AG09309 (cell line): Measurements from ENCODE around the gene PEX5L.

Source experiments
- DNase-seq: peaks from one replicate; pipeline ENCODE4 v3.0.0-alpha.2; 2010; ENCODE audit warnings: low read depth
- H3K4me3 ChIP-seq: 2 replicates; pipeline ENCODE4 v1.5.1; 2011; ENCODE audit warnings: mild to moderate bottlenecking, low read depth, low read length, moderate library complexity; ENCODE audit not compliant: control insufficient read depth
- CTCF ChIP-seq: IDR thresholded peaks from 2 replicates; pipeline ENCODE4 v1.5.1; 2011; ENCODE audit warnings: mild to moderate bottlenecking, low read depth, low read length, inconsistent platforms; ENCODE audit not compliant: insufficient read depth, control insufficient read depth; ENCODE audit errors: missing control alignments

PEX5L gene

GRCh38 chr3:179970746-179971145 is 66.0 kb downstream of the PEX5L start:
- no peak for DNase-seq
- TF ChIP-seq CTCF = no peak
- no peak overlapping the region for H3K4me3 ChIP-seq

- peak; percentile 8 for DNase-seq
- H3K4me3 ChIP-seq = no peak overlapping the region
- TF ChIP-seq CTCF = no peak
Observed at GRCh38 chr3:179969525-179969924, 67.2 kb downstream of the PEX5L start.

GRCh38 chr3:179967622-179968021 is 69.1 kb downstream of the PEX5L start:
- H3K4me3 ChIP-seq = no peak overlapping the region
- peak; percentile 14 for DNase-seq
- TF ChIP-seq CTCF = no peak

- no peak for DNase-seq
- H3K4me3 ChIP-seq = no peak overlapping the region
- TF ChIP-seq CTCF = no peak
Observed at GRCh38 chr3:179964890-179965289, 71.8 kb downstream of the PEX5L start.

GRCh38 chr3:179962629-179963387 is 73.9 kb downstream of the PEX5L start:
- H3K4me3 ChIP-seq = no peak overlapping the region
- DNase-seq = no peak
- TF ChIP-seq CTCF = no peak

GRCh38 chr3:179961703-179962078 is 75.0 kb downstream of the PEX5L start:
- DNase-seq = no peak
- no peak for TF ChIP-seq CTCF
- no peak overlapping the region for H3K4me3 ChIP-seq
